Right lobe of liver (tissue), 4 donors: ENCODE results near the gene RPL18A.

Experiments
- POLR2A ChIP-seq: fragments of 450-650 bp; IDR thresholded peaks from one replicate; pipeline ENCODE4 v1.6.1; 2017; ENCODE audit warnings: antibody characterized with exemption, mild to moderate bottlenecking
- TF ChIP-seq, protein P1 (sequence below), 4 donors: fragments of 200-600 bp in 3 of 4; fragments of 450-650 bp in 1 of 4; IDR thresholded peaks; one replicate each; pipeline versions ENCODE4 v1.5.1 to v1.8.0; 2016 to 2022; ENCODE audit warnings: antibody characterized with exemption in 4 of 4, mild to moderate bottlenecking in 2 of 4
- donor health status: DM: no; HTN: no; CAD: no.
- donor health status: DM: no; HTN: no; CAD: no.
- donor health status: DM: no; HTN: yes; CAD: no.

DNA sequence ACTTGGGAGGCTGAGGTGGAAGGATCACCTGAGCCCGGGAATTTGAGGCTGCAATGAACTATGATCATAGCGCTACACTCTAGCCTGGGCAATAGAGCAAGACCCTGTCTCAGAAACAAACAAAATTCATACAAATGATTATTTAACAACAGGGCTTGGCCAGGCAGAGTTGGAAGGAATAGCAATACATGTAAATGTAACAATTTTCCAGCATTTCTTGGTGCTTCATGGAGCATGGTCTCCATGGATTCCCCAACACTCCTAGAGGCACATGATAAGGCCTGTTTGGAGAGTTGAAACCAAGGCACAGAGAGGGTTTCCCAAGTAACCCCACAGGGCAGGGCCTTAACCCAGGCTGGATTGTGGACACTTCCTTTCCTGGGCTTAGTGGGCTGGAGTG lies 48.6 kb upstream of the RPL18A start:
- TF ChIP-seq, protein P1, sequence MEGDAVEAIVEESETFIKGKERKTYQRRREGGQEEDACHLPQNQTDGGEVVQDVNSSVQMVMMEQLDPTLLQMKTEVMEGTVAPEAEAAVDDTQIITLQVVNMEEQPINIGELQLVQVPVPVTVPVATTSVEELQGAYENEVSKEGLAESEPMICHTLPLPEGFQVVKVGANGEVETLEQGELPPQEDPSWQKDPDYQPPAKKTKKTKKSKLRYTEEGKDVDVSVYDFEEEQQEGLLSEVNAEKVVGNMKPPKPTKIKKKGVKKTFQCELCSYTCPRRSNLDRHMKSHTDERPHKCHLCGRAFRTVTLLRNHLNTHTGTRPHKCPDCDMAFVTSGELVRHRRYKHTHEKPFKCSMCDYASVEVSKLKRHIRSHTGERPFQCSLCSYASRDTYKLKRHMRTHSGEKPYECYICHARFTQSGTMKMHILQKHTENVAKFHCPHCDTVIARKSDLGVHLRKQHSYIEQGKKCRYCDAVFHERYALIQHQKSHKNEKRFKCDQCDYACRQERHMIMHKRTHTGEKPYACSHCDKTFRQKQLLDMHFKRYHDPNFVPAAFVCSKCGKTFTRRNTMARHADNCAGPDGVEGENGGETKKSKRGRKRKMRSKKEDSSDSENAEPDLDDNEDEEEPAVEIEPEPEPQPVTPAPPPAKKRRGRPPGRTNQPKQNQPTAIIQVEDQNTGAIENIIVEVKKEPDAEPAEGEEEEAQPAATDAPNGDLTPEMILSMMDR (IDR thresholded peaks at IDR 0.05) = no peak
- no peak for TF ChIP-seq POLR2A
